SK-N-SH (cell line): ENCODE data around the gene MUS81.
A peak's percentile ranks its signal among the peaks of the same experiment; 100 is the strongest.

ENCODE experiments used
- CHD2 ChIP-seq: fragments of 150-350 bp; IDR thresholded peaks from 2 replicates; pipeline ENCODE4 v1.6.1; 2018; ENCODE audit warnings: low read length; ENCODE audit not compliant: partially characterized antibody
- CTCF ChIP-seq: fragments of 200-600 bp; sonication (generic); IDR thresholded peaks from 2 replicates; pipeline ENCODE4 v1.6.1; 2017; ENCODE audit warnings: antibody characterized with exemption, mild to moderate bottlenecking, moderate library complexity
- JUND ChIP-seq: IDR thresholded peaks from 2 replicates; pipeline ENCODE4 v1.4.0; 2012
- MAX ChIP-seq: IDR thresholded peaks from 2 replicates; pipeline ENCODE4 v1.4.0; 2012; ENCODE audit warnings: low read depth
- NFIC ChIP-seq: IDR thresholded peaks from 2 replicates; pipeline ENCODE4 v1.4.0; 2012; ENCODE audit warnings: borderline replicate concordance
- PBX3 ChIP-seq: IDR thresholded peaks from 2 replicates; pipeline ENCODE4; 2012
- POLR2AphosphoS5 ChIP-seq: IDR thresholded peaks from 2 replicates; pipeline ENCODE4 v1.6.1; 2012; ENCODE audit warnings: low read depth, low read length
- RAD21 ChIP-seq: IDR thresholded peaks from 2 replicates; pipeline ENCODE4 v1.6.1; 2012; ENCODE audit warnings: mild to moderate bottlenecking, low read length
- RCOR1 ChIP-seq: fragments of 150-350 bp; IDR thresholded peaks from 2 replicates; pipeline ENCODE4 v1.6.1; 2017; ENCODE audit warnings: antibody characterized with exemption, low read length
- REST ChIP-seq: IDR thresholded peaks from 2 replicates; pipeline ENCODE4 v1.6.1; 2012; ENCODE audit warnings: mild to moderate bottlenecking, low read depth, low read length, moderate library complexity
- RFX5 ChIP-seq: IDR thresholded peaks from 2 replicates; pipeline ENCODE4 v1.6.1; 2012; ENCODE audit warnings: mild to moderate bottlenecking, improper control_type of control experiment, low read length
- SMC3 ChIP-seq: IDR thresholded peaks from 2 replicates; pipeline ENCODE4 v1.6.1; 2012; ENCODE audit warnings: low read depth, low read length, improper control_type of control experiment
- TAF1 ChIP-seq: IDR thresholded peaks from 2 replicates; pipeline ENCODE4 v1.6.1; 2012; ENCODE audit warnings: low read depth, mild to moderate bottlenecking, low read length, moderate library complexity, borderline replicate concordance

GRCh38 chr11:65870307-65870658 lies 10.1 kb downstream of the MUS81 start:
- TF ChIP-seq POLR2AphosphoS5: 0 out of 2 replicates have a peak, but pooled peaks have one; percentile 11
- TF ChIP-seq CTCF: no peak
- no peak for TF ChIP-seq RCOR1
- TF ChIP-seq CHD2: no peak
- no peak for TF ChIP-seq REST
- TF ChIP-seq PBX3: no peak
- TF ChIP-seq TAF1: no peak
- TF ChIP-seq NFIC: no peak
- TF ChIP-seq RFX5: no peak
- no peak for TF ChIP-seq RAD21
- no peak for TF ChIP-seq JUND
- TF ChIP-seq SMC3: no peak
- TF ChIP-seq MAX: no peak
